Stimulated activated CD8-positive, alpha-beta memory T cell treated with anti-CD3 and anti-CD28 coated beads, Interleukin-7, amount 100 ng/mL, for 48 hours (primary cell): ENCODE results near the gene SLC25A25.

ENCODE experiments used
- DNase-seq, 2 donors: peaks; one replicate each; pipeline ENCODE4 v3.0.0-alpha.2; 2020; ENCODE audit warnings: low read depth in 1 of 2; ENCODE audit errors: extremely low read depth in 1 of 2

Gene SLC25A25

DNA sequence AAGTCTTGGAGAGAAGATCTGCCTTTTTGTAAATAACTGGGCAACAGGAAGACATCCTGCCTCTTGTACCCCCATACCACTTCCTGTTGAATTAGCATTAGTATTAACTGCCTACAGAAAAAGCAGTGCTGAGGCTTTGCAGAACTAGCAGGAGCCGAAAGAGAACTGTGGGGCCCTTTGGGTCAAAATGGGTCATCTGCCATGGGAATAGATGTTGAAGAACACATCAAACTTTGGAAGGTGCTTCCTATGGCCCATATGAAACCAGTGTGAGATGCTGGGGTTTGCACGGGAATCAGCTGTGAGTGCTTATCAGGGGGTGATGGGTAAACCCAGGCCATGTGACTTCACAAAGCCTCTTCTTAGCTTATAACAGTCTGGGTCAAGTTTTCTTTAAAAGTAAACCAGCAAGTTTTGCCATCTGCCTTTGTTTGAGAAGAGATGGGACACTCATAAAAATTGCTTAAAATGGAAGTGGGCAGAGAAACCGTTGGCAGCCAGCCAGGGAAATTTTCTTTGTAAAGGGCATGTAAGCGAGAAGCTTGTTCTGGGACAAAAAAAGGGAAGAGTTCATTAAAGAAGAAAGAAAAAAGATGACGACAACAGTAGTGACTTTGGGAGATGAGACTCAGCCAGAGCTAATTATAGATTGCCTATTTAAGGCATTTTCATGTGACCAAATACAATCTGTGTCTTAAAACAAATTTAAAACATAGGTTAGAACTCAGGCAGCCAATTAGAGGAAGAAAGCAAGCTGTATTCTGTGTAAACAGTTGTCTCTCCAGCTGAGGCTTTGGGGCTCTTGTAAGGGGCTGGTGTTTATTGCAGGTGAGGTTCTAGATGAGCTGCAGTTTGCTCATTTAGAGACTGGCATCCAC lies 4.4 kb downstream of the SLC25A25 start:
- DNase-seq = no peak

DNA sequence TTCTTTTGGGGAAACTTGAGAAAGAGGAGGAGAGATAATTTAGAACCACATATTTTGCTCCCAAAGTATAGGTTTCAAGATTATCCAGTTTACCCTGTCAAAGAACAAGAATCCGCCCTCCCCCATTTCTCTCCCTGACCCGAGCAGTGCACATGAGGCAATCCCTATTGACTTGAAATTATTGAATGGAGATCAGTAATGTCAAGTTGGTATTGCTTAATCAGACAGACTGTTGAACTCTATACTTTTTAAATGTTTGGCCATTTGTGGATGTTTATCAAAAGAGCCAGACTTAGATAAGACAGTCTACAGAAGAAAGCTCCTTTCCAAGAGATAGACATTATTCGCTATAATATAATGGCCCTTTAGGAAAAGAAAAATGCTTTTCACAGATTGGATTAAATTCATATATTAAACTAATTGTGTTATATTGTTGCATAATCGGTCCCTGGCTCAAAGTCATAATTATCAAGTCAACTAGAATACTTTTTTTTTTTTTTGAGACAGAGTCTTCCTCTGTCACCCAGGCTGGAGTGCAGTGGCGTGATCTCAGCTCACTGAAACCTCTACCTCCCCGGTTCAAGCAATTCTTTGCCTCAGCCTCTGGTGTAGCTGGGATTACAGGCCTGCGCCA lies 5.3 kb downstream of the SLC25A25 start:
- DNase-seq = no peak

DNA sequence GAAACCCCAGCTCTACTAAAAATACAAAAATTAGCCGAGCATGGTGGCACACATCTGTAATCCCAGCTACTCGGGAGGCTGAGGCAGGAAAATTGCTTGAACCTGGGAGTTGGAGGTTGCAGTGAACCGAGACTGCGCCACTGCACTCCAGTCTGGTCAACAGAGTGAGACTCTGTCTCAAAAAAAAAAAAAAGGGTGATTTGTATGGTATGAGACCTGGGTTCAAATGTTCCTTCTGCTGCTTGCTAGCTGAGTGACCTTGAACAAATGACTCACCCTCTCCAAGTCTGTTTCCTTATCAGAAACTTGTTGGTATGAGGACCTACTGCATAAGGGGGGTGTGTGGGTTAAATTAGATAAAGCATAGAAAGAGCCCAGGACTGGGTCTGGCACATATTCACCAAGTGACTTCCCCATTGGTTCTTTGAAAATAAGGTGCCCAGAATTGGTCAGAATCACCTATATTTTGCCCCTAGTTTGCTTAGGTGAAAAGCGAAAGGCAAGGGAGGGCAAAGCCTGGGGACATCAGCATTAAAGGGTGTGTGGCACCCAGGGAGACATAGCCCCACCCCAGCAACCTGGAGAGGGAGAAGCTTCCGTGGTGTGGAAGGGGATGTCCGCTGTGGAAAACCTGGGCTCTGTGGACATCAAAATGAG lies 9.9 kb downstream of the SLC25A25 start:
- no peak for DNase-seq

DNA sequence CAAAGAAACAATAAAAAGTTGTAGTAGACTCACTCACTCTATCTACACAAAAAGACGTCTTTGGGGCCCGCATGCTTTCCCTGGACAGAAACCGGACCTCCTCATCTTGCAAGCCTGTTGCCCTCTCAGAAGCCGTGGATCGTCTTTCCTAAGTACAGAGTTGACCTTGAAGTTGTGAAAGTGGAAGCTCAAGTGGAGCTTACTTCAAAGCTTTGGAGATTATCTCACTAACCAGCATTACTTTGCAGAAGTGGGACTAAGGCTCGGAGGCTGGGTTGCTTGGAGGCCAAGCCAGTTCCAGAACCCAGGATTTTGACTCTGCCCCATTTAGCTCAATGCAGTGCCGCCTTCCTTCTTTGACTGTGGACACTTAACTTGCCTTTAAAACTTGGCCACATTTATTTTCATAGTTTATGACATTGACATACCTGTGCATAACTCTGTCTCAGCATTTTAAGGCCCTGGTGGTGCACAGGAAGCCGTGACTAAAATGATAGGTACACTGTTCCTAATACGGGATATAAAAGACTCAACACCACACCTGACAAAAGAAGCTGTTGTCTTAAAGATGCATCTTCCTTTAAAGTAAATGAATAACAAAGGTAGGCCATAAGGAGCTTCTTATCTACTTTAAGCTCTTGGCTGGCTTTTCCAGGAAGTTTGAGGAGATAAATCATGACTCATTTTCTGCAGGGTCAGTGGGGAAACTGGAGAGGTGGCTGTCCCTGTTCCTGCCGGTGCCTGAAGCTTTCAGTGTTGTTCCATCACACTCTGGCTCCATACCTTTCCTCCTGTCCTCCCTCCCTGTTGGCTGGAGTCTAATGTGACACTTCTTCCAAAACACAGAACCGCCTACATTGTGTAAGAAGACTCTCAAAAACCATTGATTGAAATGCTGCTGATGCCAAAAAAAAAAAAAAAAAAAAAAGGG lies 10.7 kb downstream of the SLC25A25 start:
- DNase-seq = no peak

DNA sequence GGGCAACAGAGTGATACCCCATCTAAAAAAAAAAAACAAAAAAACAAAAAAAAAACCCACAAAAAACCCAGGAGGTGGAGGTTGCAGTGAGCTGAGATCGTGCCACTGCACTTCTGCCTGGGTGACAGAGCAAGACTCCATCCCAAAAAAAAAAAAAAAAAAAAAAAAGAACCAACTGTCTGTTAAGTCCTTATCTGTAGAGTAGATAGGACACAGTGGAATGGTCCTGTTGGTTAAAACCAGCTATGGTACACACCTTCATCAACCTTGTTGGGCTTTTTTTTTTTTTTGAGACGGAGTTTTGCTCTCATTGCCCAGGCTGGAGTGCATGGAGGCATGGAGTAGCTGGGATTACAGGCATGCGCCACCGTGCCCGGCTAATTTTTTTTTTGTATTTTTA lies 12.2 kb downstream of the SLC25A25 start:
- DNase-seq = no peak

DNA sequence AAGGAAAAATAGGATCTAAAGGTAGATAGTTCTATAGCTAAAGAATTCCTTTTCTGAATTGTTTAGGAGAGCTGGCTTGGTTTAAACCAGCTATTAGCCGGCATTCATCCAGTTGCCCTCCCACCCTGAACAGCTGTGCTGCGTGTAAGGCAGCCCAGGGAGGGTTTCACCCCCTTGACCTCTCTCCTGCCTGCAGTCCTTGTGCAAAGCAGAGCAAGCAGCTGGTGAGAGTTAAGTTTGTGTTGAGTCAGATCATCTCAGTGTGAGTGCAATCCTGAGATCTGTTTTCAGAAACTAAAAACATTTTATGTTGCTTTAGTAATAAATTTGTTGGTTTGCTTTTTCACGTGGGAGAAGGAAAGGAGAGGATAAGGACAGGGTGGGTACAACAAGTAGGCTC lies 13.0 kb downstream of the SLC25A25 start:
- DNase-seq = no peak

DNA sequence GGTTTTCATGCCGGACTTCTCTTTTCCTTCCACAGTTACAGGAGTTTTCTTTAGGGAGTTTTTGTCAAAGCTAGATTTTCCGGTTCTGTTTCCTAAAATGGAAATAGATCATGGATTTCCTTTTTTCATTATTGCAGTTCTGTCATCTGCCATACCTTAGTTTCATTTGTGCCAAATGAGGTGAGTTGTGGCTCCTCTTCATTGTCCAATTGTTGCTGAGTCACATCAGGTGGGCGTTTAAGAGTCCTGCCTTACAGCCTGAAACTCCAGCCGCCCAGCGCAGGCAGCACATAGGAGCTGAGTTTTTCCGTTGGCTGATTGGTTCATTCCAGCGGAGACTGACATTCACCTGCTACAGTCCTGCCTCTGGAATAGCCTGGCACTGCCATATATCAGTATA lies 14.1 kb downstream of the SLC25A25 start:
- no peak for DNase-seq

DNA sequence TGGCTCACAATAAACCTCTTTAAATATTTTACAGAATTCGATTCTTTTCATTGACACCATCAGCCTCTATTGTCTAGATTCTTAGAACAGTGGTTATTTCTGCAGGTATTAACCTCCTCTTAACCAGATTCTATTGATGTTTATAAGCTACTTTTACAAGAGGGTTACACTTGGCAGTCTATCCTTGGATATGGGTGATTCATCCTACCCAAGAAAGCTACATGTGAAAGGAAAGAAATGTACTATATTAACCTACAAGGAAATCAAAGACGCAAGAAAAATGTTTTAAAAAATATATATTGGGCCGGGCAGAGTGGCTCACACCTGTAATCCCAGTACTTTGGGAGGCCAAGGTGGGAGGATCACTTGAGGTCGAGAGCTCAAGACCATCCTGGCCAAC lies 16.7 kb downstream of the SLC25A25 start:
- no peak for DNase-seq

DNA sequence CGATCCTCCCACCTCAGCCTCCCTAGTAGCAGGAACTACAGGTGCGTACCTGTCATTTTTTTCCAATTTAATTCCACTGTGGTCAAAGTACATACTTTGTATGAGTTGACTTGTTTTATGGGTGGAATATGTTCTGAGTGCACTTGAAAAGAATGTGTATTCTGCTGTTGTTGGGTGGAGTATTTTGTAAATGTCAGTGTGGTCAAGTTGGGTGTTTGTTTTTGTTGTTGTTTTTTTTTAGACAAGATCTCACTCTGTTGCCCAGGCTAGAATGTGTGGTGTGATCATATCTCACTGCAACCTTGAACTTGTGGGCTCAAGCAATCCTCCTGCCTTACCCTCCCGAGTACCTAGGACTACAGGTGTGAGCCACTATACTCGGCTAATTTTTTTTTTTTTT lies 17.9 kb downstream of the SLC25A25 start:
- DNase-seq = no peak

DNA sequence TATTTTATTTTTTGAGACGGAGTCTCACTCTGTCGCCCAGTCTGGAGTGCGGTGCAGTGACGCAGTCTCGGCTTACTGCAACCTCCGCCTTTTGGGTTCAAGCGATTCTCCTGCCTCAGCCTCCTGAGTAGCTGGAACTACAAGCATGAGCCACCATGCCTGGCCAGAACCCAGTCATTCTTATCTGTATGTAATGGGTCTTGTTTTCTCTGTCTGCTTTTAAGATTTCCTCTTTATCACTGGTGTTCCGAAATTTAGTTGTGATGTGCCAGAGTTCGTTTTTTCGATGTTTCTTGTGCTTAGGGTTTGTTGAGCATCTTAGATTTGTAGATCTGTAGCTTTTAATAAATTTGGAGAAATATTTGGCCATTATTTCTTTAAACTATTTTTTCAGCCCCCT lies 19.2 kb downstream of the SLC25A25 start:
- DNase-seq = no peak

DNA sequence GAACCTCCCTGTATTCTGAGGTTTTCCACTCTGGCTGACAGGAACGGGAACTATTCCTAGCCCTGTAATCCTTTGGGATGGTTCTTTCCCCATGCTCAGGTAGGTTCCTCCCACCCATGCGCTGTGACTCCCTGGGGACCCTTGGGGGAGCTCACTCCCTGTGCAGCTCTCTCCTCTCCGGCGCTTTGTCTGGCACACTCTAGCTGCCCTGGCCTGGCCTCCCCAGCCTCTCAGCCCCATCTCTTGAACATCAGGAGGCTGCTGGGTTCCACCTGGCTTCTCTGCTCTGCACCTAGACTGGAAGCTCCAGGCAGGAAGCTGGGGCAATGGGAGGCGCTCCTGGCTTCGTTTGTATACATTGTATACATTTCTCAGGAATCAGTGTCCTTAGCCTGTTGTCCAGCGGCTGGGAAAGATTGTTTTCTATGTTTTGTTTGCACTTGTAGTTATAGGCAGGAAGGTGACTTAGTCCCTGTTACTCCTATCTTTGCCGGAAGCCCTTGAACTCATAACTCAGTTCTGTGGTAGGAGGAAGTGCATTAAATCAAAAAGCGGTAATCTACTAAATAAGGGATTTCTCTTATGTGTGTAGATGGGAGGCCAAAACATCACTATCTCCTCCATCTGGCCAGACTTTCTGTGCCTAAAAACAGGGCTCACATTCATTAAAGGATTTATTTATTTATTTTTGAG lies 20.4 kb downstream of the SLC25A25 start:
- no peak for DNase-seq

DNA sequence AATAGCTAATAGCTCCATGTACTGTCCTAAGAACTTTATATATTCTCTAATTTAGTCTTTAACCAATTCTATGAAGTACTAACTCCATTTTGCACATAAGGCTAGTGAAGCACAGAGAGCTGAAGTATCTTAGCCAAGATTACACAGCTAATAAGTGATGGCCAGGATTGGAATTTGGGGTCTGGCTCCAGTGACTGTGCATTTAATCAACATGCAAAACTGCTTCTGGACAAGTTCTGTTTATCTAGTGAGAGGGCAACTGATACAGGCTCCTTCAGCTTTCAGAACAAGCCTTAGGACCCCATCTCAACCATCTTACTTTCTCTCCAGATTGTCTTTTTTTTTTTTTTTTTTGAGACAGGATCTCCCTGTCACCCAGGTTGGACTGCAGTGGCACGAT lies 21.3 kb downstream of the SLC25A25 start:
- no peak for DNase-seq

DNA sequence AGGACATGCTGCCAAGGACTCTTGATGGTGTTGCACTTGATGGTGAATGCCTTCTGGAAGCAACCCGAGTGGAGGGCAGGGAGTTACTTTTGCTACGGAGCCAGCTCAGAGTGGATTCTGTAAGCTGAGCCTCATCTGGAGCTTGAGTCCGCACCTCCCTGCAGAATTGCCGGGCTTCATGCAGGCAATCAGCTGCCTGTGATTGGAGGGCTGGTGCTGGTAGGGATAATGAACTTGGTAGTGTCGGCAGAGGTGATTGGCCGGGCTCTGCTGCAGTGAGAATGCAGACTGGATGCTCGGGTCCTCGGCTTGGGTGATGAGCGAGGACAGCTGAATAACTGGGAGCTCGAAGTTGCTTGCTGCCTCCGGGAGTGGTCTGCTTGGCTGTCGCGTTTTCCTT lies 23.1 kb downstream of the SLC25A25 start:
- no peak for DNase-seq

DNA sequence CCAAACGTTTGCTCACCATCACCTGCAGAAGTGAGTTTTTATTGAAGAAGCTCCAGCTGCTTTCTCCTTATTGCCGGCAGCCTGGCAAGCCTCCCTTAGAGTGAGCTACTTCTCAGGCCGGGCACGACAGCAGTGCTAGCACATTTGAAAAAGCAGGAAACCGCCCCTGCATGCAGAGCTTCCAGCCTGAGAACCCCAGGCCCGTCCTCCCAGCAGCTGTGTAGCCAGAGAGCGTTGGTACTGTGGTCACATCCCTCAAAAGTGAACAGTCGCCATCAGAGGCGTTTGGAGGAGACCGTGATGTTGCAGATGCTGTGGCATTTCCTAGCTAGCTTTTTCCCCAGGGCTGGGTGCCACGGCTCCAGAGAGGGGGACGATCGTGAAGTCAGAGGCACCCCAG lies 23.5 kb downstream of the SLC25A25 start:
- DNase-seq = no peak

DNA sequence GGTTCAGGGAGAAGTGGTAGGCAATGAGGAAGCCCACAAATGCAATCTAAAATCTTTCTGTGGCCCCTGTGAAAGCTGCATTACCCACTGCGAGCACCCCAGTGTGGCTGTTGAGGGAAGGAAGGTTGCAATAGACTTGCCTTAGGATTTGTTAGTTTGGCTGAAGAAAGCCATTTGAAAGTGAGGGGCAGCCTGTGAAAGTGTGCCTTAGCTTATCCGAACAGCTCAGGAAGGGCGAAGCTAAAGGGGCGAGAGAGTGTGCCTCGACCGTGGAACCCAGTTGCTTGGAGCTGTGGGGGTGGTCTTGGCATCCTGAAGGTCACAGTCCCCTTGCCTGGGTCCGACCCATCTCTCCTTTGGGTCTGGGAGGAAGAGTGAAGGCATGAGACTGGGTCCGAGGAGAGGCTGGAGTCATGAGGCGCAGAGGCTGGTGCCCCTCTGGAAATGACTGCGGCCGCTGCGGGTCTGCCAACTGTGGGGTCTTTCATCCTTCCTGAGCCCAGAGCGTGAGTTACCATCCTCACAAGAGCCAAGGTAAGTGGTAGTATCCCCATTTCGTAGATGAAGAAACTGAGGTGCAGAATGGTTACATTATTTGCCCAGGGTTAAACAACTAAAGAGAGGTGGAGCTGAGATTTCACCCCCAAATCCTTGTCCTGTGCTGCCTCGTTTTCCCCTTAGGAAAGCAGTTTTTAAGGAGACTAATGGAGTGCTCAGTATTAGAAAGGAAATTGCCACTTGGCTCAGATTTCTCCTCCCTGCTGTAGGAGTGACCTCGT lies 24.4 kb downstream of the SLC25A25 start:
- no peak for DNase-seq

DNA sequence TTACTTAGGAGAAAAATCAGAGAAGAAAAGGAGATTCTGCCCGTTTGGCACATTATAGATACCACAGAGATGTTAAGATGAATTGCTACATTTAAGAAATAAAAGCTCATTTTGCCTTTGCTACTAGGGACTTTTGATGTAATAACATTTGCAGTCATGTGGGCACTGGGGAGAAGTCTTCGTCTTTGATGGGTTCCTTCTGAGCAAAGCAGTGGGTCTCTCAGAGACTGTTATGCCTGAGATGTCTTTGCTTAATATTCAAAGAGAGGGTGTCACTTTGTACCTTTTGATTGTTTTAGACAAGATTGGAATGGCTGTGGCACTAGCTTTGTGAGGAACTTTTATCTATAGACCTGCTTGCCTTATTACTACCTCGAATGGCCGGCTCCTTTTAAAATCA lies 25.0 kb downstream of the SLC25A25 start:
- no peak for DNase-seq

DNA sequence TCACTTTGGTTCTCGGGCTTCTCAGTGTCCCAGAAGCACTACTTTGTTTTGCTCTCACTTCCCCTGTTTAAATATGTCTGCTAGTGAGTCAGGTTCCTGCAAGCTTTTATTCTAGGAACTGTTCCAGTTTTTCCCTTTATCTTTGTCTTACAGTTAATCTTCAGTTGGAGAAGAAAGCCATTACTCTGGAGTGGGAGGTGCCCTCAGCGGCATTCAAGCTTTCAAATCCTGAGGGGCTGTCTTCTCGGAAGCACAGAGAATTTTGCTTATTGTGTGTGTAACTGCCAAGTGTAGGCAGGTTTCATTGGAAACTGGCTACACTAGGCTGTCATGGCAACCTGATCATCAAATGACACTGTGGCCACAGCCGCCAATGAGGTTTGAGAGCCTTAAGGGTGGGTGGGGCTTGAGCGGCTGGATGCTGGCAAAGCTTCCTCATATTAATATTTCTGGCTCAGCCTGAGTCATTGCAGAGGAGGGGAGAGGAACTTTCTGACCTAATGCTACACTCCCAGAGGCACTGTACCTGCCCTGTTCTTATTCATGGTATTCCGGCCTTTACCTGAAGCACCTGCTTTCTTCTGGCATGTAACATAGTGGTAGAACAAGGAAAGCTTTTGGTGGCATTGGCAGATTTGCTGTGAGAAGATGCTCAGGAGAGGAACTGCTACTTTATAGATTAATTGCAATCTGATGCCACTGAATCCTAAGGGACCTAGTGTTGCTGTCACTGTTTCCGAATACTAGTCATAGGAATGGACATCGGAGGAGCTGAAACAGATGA lies 26.3 kb downstream of the SLC25A25 start:
- peak; percentile 55 to 85 for DNase-seq

DNA sequence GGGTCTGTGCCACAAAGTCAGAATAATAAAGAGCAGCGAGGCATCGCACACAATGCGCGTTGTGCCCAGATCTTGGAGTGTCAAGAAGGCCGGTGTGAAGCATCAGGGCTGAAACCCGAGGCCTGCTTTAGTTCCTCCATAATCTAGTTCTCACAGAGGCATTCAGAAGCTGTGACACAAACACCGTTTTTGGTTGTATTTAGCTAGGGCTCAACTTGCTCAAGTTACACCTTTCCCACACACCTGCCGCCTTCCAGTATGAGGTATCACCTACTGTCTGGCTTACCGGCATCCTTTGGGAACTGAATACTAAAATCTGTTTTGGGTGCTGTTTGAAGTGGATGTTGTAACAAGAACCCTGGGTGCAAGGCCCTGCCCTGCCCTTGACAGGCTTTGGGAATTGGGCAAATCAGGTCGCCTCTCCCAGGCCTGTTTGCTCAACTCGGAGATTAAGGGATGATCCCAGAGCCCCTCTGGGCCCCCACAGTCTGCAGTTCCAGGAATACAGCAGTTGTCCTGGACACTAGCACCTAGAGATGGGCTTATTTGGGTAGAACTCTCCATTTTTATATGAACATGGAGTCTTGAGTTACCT lies 27.0 kb downstream of the SLC25A25 start:
- DNase-seq = no peak
